Measurements from ENCODE around the gene RAB6B.

The RAB6B gene

DNA sequence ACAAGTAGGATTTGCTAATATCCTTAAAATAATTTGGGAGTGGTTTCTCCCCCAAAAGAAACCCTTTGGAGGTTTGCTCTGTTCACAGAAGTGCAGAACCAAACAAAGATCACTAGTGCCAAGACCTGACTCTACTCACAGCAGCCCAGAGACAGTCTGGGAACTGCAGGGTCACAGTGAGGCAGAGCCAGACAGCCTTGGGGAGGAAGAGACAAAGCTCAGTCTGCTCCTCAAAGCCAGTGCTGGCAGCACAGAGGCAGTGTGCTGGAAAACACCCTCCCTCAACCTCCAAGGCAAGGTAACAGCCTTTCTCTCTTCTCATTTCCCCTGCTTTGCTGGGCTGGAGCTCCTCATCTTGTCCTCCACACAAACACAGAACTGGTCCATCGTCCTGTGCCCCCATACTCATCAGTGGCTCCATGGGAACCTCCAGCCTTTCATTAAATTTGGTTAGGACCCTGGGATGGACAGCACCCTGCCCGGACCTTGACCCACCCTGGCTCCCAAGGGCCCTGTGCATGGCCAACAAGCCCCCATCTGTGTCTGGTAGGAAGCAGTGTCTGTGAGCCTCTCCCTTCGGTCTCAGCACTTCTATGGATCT lies 12.6 kb downstream of the RAB6B start:
- TF ChIP-seq CTCF (IDR thresholded peaks at IDR 0.05), result no peak
- H3K4me3 ChIP-seq, result no peak overlapping the region
- peak; percentile 31 for DNase-seq (ENCODE audit: low spot score)
- no peak overlapping the region for H3K27ac ChIP-seq

DNA sequence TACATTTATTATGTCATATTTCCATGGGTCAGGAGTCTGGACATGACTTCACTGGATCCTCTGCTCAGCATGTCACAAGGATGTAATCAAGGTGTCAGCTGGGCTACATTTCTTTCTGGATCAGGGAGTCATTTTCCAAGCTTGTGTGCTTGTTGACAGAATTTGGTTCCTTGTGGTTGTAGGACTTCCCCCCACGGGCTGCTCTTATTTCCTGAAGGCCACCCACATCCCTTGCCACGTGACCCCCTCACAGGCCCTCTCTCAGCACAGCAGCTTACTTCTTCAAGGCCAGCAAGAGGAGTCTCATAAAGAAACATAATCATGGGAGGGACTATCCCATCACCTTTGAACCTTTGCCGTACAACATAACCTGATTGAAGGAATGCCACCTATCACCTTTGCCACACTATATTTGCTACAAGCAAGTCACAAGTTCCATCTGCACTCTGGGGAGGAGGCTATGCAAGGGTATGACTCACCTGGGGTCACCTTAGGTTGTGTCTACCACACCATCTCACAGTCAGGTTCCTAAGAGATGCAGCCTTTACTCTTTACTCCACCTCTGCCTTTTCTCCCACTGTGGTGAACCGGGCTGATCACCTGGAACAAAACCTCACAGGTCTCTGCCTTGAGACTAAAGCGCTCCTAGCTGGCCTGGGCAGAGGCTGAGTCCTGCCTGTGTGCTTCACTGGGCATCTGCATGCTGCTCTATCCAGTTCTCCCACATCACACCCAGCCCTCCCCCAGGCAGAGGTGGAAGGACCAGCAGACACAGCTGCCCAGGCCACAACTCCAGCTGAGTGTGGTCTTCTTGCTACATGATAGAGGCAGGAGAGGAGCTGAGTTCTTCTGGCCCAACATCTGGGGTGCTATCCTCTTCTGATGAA lies 13.5 kb downstream of the RAB6B start:
- no peak overlapping the region for H3K27ac ChIP-seq
- TF ChIP-seq CTCF (IDR thresholded peaks at IDR 0.05), result no peak
- DNase-seq (ENCODE audit: low spot score), result peak; percentile 56
- H3K4me3 ChIP-seq, result no peak overlapping the region

DNA sequence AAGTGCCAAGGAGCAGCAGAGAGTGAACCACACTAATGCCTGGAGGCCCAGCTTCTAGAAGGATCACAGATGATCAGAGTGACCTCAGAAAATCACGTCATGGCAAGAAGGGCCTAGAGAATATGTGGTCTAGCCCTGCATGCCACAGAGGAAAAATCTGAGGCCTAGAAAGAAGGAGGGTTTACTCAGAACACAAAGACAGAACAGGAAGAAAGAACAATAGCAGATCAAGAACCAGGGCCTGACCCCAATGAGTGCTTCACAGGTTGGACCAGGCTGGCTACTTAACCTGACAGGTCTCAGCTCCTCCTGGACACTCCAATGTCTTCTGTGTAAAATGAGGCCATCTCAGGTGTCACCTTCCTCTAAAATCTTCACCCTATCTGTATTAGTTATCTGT lies 14.2 kb downstream of the RAB6B start:
- TF ChIP-seq CTCF (IDR thresholded peaks at IDR 0.05), result no peak
- no peak overlapping the region for H3K27ac ChIP-seq
- no peak for DNase-seq (ENCODE audit: low spot score)

GRCh38 chr3:133880886-133881455 lies 14.7 kb downstream of the RAB6B start:
- H3K27ac ChIP-seq, result no peak overlapping the region

More for the DNA sequence above, 14.2 kb downstream of the RAB6B start:
- H3K4me3 ChIP-seq, result no peak overlapping the region

GRCh38 chr3:133880287-133880686 lies 15.4 kb downstream of the RAB6B start:
- Histone ChIP-seq H3K4me3 (no peak overlapping the region), H3K27ac (no peak overlapping the region)
- peak; percentile 56 for DNase-seq (ENCODE audit: low spot score)
- no peak for TF ChIP-seq CTCF (IDR thresholded peaks at IDR 0.05)

More at GRCh38 chr3:133880886-133881455, 14.7 kb downstream of the RAB6B start:
- no peak for TF ChIP-seq CTCF (IDR thresholded peaks at IDR 0.05)
- no peak overlapping the region for H3K4me3 ChIP-seq
- DNase-seq (ENCODE audit: low spot score), result peak; percentile 41

GRCh38 chr3:133878518-133878917 lies 17.2 kb downstream of the RAB6B start:
- H3K4me3 ChIP-seq, result no peak overlapping the region
- DNase-seq (ENCODE audit: low spot score), result no peak
- TF ChIP-seq CTCF (IDR thresholded peaks at IDR 0.05), result no peak

More at GRCh38 chr3:133878518-133878917, 17.2 kb downstream of the RAB6B start:
- H3K27ac ChIP-seq, result no peak overlapping the region

All from coronary artery (tissue), 2 donors.